AG10803 (cell line): ENCODE measurements around the gene CTXN1.
A peak's percentile ranks its signal among the peaks of the same experiment; 100 is the strongest.

ENCODE experiments used
- DNase-seq: peaks from one replicate; pipeline ENCODE4 v3.0.0; 2010; ENCODE audit warnings: low read depth
- H3K4me3 ChIP-seq: 2 replicates; pipeline ENCODE4 v1.5.1; 2011; ENCODE audit warnings: mild to moderate bottlenecking, low read length, control low read depth
- CTCF ChIP-seq: conservative IDR thresholded peaks from 2 replicates; pipeline ENCODE4 v1.5.1; 2011; ENCODE audit warnings: mild to moderate bottlenecking, low read length, control low read depth, inconsistent platforms

Gene CTXN1

GRCh38 chr19:7915250-7916102 is 10.5 kb downstream of the CTXN1 start:
- no peak for DNase-seq
- TF ChIP-seq CTCF: no peak
- H3K4me3 ChIP-seq: peak overlapping the region; percentile 54

GRCh38 chr19:7914598-7915045 is 11.3 kb downstream of the CTXN1 start, which contains the start of gene TGFBR3L:
TGFBR3L (plus strand) TSS chr19:7914830.
- H3K4me3 ChIP-seq: peak within 1 kb of the TSS; percentile 54
- DNase-seq: no peak

DNA sequence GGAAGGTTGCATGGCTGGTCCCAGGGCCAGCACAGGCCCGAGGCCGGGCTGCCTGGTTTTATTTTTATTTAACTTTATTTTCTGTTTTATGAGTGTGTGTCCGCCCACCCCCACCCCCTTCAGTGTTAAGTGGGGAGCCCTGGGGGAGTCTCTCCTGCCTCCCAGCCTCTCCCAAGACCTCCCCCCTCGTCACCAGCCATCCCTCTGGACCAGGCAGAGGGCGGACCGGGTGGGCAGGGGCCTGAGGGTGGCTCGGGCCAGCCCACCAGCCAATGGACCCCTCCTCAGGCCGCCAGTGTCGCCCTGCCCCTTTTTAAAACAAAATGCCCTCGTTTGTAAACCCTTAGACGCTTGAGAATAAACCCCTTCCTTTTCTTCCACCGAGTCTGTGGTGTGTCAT is 11.8 kb downstream of the CTXN1 start:
- no peak for DNase-seq
- no peak overlapping the region for H3K4me3 ChIP-seq
- TF ChIP-seq CTCF: no peak

More at GRCh38 chr19:7914598-7915045, 11.3 kb downstream of the CTXN1 start, which contains the start of gene TGFBR3L:
- TF ChIP-seq CTCF: no peak

DNA sequence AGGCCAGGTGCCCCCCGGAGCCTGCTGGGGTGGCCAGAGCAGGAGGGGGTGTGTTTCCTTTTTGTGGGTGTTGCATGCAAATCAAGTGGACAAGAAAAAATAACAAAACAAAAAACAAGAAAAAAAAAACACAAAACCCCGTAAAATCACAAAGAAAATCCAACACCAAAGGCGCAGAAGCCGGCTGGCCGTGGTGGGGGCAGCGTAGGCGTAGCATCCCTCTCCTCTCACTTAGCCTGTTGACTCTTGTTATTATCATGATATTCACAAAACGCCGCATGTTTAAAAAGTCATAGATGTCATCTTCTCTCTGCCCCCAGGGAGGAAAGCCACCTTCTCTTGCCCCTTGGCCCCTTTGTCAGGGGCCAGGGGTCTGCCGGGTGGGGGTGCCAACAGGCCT is 12.3 kb downstream of the CTXN1 start:
- H3K4me3 ChIP-seq: no peak overlapping the region
- TF ChIP-seq CTCF: no peak

DNA sequence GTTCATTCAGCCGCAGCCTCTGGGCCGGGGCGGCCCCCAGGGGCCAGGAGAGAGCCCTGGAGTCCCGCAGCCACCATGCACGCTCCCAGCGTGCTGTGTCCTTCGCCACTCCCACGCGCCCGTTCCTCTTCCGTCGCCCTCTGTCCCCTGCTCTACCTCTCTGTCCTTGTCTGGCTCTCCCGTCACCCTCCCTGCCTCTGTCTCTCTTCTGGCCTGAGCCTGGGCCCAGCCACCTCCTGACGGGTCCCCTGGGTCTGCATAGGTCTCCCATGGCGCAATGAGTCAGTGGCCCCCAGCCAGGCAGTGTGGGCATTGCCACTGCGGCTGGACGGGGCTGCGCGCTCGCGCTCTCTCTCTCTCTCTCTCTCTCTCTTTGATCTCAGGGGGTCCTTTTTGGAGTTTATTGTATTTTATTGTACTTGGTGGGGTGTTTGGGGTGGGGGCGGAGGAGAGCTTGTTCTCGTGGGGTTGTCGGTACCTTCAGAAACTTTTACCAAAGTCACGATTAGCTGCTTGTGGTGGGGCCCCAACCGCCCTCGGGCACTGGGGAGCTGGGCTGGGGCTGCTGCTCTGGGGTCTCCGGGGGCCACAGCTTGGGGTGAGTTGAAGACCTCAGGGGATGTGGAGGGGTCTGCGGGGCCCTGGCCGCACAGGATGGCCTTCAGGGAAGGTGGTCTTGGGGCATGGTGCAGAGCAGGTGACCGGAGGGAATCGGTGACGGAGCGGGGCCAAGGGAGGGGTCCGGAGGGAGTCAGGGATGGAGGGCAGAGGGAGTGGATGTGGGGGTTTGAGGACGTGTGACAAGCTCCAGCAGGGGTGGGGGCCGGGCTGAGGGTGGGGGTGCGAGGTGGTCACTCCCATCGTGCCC is 13.0 kb downstream of the CTXN1 start:
- no peak overlapping the region for H3K4me3 ChIP-seq
- DNase-seq: no peak
- no peak for TF ChIP-seq CTCF

More for the DNA sequence above, 12.3 kb downstream of the CTXN1 start:
- DNase-seq: no peak

DNA sequence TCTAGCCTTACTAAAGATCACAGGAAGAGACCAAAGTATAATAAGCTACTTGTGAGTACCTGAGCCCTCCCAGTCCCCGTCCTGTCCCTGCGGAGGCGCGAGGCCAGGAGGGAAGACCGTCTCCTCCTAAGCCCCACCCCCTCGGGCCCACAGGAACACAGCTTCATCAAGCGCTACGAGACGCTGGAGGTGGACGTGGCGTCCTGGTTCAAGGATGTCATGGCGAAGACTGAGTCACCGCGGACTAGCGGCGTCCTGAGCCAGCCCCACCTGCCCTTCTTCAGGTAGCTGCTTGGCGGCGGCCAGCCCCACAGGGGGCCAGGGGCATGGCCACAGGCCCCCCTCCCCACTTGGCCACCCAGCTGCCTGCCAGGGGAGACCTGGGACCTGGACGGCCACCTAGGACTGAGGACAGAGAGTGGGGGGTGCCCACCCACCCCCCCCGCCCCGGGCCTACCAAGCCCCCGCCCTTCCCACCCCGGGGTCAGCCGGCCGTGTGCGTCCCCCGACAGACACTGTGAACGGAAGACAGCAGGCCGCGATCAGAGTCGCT is 13.7 kb downstream of the CTXN1 start:
- no peak overlapping the region for H3K4me3 ChIP-seq
- no peak for TF ChIP-seq CTCF
- no peak for DNase-seq
